Endothelial cell of hepatic sinusoid (primary cell): ENCODE results near the gene CYP20A1.
"Not testable (repeated sequence)": the region's sequence is repeated elsewhere in the genome, so short reads cannot be mapped to it uniquely, and the experiment has no call there.

Source experiments
- in situ Hi-C: cut with HindIII; loops from 2 replicates; pipeline ENCODE4 v1.10.0; 2017; ENCODE audit warnings: low sequenced_read_pairs

CYP20A1 gene, protein sequence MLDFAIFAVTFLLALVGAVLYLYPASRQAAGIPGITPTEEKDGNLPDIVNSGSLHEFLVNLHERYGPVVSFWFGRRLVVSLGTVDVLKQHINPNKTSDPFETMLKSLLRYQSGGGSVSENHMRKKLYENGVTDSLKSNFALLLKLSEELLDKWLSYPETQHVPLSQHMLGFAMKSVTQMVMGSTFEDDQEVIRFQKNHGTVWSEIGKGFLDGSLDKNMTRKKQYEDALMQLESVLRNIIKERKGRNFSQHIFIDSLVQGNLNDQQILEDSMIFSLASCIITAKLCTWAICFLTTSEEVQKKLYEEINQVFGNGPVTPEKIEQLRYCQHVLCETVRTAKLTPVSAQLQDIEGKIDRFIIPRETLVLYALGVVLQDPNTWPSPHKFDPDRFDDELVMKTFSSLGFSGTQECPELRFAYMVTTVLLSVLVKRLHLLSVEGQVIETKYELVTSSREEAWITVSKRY

DNA sequence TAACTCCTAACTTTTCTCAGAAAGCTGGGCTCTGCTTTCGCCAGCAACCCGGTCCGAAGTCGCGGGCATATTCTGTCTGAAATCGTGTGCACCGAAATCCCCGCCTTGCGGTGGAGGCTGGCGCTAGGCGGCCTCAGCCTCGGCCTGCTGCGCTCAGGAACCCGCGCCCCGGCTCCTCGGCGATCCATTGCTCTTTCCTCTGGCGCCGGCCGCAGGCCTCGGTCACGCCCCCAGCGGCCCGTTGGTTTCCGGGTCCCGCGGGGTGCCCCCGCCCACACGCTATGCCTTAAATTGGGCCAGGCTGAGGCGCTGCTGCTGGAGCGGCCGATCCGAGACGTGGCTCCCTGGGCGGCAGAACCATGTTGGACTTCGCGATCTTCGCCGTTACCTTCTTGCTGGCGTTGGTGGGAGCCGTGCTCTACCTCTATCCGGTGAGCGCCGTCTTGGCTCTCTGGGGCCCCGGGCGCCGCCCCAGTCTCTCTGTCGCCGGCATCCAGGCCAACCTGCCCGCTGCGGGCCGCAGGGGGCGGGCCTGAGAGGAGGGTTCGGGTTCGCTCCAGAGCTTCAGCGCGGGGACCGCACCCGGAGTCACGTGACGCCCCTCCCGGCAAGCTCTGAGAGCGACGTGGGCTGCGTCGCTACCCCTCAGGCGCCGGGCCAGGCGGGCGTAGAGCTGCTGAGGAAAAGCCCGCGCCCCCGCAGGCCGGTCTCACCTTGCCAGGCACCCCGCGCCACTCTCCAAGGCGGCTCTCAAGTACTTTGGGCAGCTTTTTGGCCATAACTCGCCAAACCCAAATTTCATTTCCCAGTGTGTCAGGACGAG lies at the start of gene CYP20A1:
CYP20A1 (plus strand) TSS at position 315 of the 823 bp plus-strand sequence; CDS start at position 360, 45 bp downstream.
- in situ Hi-C loops, result no loop called here

- in situ Hi-C loops, result not testable (repeated sequence)
Measured at GRCh38 chr2:203190547-203190946, 48.3 kb upstream of the CYP20A1 start.

- in situ Hi-C loops, result not testable (repeated sequence)
Measured at GRCh38 chr2:203191026-203191425, 47.8 kb upstream of the CYP20A1 start.

DNA sequence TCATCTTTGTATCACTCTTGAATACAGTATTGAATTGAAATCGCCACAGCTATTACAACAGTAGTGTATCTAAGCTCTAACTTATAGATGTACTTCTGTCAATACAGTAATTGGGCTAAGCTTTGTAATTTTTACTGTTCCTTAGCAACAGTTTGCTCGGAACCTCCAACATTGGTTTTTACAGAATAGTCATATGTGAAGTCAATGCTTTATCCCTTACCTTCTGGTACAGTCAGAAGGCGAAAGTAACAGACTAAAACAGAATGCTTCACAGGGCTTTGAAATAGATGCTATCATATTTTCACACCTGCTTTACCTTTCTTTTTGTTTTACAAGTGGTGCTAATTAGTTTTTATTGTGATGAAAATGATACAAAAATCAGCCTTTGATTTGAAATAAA lies 46.9 kb upstream of the CYP20A1 start:
- in situ Hi-C loops, result no loop called here

DNA sequence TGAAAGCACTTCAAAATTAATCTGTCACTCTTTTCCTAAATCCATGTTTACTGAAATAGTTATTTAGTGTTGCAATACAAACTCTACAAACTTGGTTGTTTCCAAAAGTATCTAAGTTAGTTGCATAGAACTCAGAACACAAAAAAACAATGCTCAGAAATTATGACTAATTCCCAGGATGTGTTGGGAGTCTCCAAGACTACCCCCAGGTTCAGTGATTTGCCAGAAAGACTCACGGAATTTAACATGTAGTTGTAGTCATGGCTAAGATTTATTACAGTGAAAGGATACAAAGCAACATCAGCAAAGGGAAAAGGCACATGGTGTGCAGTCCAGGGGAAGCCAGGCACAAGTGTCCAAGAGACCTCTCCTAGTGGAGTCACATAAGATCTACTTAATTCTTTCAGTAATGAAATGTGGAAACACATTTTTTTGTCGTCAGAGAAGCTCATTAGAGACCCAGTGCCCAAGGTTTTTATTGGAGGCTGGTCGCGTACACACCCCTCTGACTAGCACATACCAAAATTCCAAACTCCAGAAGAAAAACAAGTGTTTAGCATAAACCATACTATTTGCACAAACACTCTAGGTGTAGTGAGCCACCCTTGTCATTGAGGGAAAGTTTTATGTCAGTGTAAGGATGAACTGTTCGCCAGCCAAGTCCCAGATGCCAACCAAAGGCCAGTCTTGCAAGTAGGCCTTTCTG lies 43.3 kb upstream of the CYP20A1 start:
- in situ Hi-C loops, result no loop called here

DNA sequence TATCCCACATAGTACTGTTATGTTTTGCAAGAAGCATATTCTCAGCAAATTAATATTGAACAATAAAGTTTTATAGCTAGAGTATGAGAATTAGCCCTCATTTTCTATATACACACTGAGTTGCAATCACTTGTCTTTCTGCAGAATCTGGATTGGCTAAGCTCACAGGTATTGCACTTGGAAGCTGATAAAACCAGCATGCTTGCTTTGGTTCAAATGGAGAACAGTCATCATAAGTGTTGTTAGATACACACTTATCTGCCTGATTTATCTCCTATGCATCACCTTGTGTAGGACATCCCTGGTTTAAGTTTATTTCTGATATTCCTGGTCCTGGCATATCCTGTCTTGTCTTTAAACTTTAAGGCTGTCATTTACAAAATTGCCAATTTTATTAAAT lies 38.0 kb upstream of the CYP20A1 start:
- in situ Hi-C loops, result no loop called here

GRCh38 chr2:203201426-203201825 lies 37.4 kb upstream of the CYP20A1 start:
- in situ Hi-C loops, result no loop called here

- in situ Hi-C loops, result no loop called here
Measured at GRCh38 chr2:203209538-203209937, 29.3 kb upstream of the CYP20A1 start.

DNA sequence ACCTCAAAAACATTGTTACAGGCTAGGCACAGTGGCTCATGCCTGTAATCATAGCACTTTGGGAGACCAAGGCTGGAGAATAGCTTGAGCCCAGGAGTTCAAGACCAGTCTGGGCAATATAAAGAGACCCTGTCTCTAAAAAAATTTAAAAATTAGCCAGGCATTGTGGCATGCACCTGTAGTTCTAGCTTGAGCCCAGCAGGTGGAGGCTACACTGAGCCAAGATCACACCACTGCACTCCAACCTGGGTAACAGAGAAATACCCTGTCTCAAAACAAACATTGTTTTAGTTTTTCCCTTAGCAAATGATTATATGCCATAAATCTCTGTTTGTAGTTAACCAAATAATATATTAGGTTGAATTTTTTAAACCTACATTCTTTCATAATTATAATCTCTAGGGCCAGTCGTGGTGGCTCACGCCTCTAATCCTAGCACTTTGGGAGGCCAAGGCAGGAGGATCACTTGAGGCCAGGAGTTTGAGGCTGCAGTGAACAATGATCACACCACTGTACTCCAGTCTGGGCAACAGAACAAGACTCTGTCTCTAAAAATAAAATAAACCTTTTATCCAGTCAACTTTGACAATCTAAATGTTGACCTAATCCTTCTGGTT lies 13.3 kb upstream of the CYP20A1 start:
- in situ Hi-C loops, result no loop called here

GRCh38 chr2:203229674-203230073 lies 9.1 kb upstream of the CYP20A1 start:
- in situ Hi-C loops, result not testable (repeated sequence)

- in situ Hi-C loops, result no loop called here
Measured at GRCh38 chr2:203237346-203238238, 1.2 kb upstream of the CYP20A1 start.

DNA sequence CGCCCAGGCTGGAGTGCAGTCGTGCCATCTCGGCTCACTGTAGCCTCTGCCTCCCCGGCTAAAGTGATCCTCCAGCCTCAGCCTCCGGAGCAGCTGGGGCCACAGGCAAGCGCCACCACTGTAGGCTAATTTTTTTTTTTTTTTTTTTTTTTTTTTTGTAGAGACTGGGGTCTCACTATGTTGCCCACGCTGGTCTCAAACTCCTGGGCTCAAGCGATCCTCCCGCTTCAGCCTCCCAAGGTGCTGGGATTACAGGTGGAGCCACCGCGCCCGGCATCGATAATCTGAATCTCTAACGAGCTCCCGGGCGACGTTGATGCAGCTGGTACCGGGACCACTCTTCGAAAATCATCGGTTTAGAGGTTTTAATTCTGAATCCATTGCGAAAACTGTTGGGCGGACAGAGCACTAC lies 520 bp upstream of the CYP20A1 start:
- in situ Hi-C loops, result no loop called here

GRCh38 chr2:203240491-203240890 lies 1.7 kb downstream of the CYP20A1 start:
- in situ Hi-C loops, result no loop called here

GRCh38 chr2:203242518-203242917 lies 3.7 kb downstream of the CYP20A1 start:
- in situ Hi-C loops, result no loop called here

DNA sequence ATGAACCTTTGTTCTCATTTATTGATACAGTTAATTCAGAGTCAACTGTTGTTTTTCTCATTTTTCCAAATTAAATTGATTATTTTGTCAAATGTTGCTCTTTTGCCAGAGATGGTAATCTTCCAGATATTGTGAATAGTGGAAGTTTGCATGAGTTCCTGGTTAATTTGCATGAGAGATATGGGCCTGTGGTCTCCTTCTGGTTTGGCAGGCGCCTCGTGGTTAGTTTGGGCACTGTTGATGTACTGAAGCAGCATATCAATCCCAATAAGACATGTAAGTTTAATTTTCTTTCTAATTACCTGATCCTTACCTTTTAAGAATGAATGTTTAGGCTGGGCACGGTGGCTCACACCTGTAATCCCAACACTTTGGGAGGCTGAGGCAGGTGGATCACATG lies 7.8 kb downstream of the CYP20A1 start:
- in situ Hi-C loops, result no loop called here

DNA sequence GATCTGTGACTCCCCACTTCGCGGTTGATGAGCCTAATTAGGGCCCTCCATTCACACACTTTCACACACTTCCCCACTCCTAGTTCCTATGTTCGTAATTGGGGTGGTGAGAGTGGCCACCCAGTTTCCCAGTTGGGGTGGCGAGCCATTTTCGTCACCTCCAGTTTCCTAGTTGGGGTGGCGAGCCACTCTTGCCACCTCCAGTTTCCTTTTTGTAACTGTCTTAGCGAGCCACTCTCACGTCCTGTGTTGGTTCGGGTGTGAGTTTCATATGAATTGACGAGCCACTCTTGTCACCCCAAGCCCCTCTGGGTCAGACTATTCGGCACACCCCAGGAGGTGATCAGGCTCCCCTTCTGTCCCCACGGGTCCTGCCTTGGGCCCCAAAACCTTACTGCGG lies 14.0 kb downstream of the CYP20A1 start:
- in situ Hi-C loops, result no loop called here

DNA sequence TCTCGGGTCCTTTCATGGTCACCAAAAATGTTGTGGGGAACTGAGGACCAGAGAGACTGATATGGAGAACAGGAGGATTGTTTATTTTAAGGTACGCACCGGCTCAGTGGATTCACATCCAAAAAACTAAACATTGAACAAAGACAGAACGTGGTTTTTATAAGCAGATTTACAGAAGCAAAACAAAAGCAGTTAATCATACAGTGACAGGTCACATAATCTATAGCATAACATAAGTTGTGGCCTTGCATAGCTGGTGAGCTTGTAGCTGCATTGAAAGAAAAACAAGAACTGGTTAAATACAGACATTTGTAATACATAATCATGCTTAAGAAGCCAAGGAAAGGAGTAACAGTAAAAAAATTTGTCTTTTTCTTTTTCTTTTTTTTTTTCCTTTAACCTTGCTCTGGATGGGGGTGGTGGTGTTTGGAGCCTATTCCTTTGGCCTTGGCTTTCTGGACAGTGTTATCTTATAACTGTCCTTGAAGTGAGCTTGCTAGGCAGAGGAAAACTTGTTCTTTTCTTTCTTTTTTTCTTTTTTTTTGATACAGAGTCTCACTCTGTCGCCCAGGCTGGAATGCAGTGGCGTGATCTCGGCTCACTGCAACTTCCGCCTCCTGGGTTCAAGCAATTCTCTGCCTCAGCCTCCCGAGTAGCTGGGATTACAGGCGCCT lies 14.7 kb downstream of the CYP20A1 start:
- in situ Hi-C loops, result not testable (repeated sequence)

DNA sequence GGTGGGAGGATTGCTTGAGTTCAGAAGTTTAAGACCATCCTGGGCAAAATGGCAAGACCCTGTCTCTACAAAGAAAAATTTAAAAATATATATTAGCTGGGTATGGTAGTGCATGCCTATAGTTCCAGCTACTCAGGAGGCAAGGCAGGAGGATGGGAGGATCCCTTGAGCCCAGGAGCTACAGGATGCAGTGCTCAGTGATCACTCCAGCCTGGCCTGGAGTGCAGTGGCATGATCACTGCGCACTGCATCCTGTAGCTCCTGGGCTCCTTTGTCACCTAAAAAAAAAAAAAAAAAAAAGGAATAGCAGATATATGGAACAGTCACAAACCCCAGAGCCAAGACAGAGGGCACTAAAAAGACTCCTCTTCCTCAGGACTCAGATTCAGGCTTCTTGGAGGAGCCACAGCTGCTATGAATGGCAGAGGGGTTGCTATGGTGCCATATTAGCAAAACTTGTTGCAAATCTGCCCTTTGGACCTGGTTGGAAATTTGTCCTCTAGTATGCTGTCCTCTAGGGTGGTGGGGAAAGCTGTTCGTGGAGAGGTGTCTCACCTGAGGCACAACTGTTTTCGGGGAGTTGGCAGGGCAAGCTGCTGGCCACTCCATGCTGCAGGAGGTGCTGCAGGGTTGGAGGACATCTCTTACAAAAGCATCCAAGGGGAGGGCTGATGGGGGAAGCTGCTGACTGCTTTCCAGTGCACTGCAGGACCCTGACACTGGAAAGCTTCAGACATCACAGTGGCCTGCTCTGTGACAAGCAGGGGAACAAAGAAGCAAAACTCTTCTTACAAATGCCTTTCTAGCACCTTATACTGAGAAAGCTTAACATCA lies 22.7 kb downstream of the CYP20A1 start:
- in situ Hi-C loops, result no loop called here
